GM08714 (cell line): ENCODE data around the gene DHPS.

ENCODE experiments used
- H3K4me3 ChIP-seq: fragments of 200-500 bp; sonication (Bioruptor generic); 2 replicates; pipeline ENCODE4 v1.5.1; 2014; ENCODE audit warnings: mild to moderate bottlenecking, low read length, inconsistent platforms
- ZNF274 ChIP-seq: IDR thresholded peaks from 2 replicates; pipeline ENCODE4 v1.6.1; 2012; ENCODE audit warnings: mild to moderate bottlenecking, low read depth, low read length

Gene DHPS

DNA sequence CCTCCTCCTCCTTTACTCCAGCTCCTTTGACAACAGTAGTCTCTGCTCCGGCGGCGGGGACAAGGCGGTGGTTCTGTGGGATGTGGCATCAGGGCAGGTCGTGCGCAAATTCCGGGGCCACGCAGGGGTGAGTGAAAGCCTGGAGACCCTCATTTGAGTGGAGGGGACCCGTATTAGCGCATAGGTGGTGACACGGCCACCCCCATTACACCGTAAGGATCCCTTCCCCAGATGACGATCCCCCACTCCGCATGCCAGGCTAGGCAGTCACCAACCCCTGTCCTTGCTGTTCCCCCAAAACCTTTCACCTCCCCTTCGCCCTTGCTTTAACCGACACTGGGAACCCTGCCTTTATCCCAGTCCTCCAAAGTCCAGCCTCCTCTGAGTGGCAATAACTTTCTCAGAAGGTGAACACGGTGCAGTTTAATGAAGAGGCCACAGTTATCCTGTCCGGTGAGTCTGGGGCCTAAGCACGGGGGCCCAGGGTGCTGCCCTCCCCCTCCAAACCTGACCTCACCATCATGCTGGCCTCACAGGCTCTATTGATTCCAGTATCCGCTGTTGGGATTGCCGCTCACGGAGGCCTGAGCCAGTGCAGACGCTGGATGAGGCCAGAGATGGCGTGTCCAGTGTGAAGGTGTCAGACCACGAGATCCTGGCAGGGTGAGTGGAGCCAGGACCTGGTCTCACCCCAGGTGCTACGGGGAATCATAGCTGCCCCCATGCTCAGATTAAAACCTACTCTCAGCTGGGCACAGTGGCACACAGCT is 11.3 kb downstream of the DHPS start:
- peak overlapping the region; percentile 81 for H3K4me3 ChIP-seq
- no peak for TF ChIP-seq ZNF274

DNA sequence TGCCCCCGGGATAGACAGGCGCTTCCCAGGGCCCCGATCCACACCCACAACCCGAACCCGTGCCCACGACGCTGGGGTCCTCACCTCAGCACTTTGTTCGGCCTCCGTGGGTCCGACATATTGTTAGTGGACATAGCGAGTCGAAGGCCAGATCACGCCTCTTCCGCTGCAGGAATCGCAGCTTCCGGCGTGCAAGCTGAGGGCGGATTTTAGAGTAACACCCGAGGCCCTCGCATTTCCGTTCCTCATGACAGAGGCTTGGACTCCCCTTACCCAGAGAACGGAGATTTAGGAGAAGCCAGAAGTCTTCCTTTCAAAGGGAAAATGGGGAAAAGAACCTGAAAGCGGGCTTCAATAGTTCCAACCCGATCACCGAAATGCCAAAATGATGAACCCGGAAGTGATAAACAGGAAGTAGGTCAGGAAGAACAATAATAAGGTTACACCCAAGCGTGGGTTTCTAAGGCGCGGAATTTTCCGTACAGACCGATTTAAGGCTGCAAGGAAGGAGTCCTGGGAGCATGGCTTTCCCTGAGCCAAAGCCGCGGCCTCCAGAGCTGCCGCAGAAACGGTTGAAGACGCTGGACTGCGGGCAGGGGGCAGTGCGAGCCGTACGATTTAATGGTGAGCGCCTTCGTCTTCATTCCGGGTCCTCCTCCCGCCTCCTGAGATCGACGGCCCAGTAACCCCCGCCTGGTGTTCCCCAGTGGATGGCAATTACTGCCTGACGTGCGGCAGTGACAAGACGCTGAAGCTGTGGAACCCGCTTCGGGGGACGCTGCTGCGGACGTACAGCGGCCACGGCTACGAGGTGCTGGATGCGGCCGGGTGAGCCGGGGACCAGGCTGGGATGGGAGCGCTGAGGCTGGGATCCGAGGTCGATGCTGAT is 12.2 kb downstream of the DHPS start:
- TF ChIP-seq ZNF274, result no peak
- peak overlapping the region; percentile 81 for H3K4me3 ChIP-seq

DNA sequence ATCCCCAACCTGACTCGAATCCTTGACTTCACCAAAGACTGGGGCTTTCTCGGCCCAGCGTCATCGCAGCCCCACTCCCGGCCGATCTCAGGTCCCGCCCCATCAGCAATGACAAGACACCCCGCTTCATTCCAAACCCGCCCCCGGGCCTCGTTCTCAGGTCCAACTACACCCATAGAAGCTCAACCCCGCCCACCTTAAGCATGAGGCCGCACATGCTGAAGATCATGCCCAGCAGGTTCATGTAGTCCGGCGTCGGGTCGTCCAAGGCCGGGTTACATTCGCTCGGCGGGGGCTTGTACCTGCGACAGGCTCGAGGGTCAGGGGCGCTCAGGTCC is 12.8 kb downstream of the DHPS start:
- no peak for TF ChIP-seq ZNF274
- H3K4me3 ChIP-seq, result peak overlapping the region; percentile 81

DNA sequence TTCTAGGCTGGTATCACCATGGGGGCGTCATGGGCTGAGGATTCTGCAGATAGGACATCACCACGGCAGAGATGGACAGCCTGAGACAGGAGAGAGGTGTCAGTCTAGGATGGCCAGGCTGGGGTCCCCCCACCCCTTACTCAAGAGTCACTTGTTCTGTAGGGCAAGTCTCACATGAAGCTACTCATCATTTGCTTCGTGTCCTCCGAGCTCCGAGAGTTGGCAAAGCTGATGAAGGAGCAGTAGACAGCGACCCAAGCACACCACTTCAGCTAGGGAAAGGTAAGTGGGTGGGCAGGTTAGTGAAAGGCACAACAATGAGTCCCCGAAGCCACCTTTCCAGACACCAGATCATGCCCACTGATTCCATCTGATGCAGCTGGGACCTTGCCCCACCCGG is 13.3 kb downstream of the DHPS start:
- no peak for TF ChIP-seq ZNF274
- peak overlapping the region; percentile 81 for H3K4me3 ChIP-seq

DNA sequence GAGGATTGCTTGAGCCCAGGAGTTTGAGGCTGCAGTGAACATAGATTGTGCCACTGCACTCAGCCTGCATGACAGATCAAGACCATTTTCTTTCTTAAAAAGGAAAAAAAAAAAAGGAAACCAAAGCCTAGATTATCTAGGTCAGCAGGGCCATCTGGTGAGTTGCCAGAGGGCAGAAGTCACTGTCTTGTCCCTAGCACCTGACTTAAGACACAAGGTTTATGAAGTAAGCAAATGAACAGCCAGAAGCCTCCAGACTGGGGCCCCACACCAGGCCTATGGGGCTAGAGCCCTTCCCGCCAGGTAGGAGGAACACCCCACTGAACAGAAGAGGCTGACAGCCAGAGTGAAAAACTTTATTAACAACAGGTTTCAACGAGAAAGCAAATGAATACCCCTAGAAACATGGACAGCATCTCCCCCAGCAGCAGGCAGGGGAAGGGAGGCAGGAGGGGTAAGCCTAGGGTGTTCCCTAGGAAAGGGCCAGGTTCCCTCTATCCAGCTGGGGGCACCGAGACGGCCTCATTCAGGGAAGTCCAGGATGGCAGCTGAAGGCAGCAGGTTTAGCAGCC is 13.9 kb downstream of the DHPS start:
- H3K4me3 ChIP-seq, result no peak overlapping the region; the same call in 1 of the 2 replicates
- TF ChIP-seq ZNF274, result no peak

DNA sequence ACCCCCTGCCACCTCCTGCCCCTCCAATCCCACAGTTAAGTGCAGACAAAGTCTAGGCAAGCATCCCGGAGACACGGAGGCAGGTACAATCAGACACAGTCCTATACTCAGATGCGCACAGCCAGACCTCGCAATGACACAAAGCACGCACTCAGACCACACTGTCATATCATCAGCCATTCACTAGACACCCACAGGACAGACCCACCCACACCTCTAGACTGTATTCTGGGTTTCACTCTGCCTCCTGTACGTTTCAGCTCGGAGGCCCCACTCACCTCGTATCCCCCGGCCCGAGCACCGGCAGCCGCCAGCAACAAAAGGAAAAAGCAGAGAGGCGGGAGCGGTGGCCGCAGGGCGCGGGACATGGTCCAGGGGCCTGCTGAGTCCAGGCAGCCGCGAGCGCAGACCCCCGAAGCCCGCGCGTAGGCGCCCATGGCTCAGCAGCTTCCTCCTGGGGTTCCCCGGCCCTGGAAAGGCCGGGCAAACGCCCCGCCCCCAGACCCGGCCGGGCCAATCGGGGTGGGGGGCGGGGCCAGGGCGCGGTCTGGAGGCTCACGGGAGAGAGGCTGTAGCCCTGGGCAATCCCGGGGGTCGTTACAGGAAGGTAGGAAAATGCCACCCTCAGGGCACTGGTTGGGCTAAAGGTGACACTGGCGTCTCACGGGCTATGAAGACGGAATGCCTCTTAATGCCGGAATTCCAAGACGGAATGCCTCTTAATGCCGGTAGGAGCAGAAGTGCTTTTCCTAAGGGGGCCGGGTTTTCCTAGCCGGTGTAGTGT is 15.2 kb downstream of the DHPS start, which contains the start of the genes MAN2B1 and WDR83:
Gene MAN2B1 (minus strand): TSS at position 478 of the 784 bp plus-strand sequence. CDS start 41 bp downstream, at position 437.
Gene WDR83 (plus strand): TSS at position 543 of the 784 bp plus-strand sequence. CDS start 2,984 bp downstream, outside the sequence.
- TF ChIP-seq ZNF274, result no peak
- H3K4me3 ChIP-seq, result peak within 1 kb of the TSS; percentile 82

DNA sequence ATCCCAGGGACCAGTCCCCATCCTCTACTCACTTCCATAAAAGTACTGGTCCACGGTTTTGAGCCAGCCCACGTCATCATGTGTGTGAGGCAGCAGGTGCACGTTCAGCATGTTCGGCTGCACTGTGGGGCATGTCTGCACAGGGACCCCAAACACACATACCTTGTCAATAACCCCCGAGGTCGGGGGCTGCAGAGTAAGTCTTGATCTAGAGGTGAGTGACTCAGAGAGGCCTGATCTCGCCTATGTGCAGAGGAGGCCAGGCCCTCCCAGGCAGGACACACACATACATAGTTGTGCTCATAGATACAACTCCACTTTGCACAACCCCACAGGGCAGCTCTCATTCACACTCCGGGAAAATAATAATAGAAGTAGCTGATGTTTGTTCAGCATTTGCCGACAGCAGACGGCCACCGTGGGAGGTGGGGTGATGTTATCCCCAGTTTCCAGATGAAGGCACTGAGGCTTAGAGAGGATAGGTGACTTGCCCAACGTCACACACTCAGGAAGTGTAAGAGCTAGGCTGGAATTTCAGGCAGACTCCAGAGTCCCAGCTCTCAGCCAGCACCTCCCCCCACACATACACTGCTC is 15.9 kb downstream of the DHPS start:
- peak overlapping the region; percentile 82 for H3K4me3 ChIP-seq
- no peak for TF ChIP-seq ZNF274

DNA sequence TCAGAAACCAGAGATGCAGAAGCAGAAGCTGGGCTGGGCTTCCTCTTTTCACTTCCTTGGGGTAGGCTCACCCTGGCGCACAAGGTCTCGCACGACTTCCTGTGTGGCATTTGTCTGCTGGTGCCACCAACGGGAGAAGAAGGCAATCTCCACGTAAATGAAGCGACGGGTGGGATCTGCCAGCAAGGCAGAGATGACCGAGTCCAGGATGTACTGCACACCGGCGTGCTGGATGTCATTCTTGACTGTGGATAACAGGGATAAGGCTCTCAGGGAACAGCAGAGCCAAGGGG is 16.5 kb downstream of the DHPS start:
- peak overlapping the region; percentile 82; the same call in 1 of the 2 replicates for H3K4me3 ChIP-seq
- TF ChIP-seq ZNF274, result no peak

DNA sequence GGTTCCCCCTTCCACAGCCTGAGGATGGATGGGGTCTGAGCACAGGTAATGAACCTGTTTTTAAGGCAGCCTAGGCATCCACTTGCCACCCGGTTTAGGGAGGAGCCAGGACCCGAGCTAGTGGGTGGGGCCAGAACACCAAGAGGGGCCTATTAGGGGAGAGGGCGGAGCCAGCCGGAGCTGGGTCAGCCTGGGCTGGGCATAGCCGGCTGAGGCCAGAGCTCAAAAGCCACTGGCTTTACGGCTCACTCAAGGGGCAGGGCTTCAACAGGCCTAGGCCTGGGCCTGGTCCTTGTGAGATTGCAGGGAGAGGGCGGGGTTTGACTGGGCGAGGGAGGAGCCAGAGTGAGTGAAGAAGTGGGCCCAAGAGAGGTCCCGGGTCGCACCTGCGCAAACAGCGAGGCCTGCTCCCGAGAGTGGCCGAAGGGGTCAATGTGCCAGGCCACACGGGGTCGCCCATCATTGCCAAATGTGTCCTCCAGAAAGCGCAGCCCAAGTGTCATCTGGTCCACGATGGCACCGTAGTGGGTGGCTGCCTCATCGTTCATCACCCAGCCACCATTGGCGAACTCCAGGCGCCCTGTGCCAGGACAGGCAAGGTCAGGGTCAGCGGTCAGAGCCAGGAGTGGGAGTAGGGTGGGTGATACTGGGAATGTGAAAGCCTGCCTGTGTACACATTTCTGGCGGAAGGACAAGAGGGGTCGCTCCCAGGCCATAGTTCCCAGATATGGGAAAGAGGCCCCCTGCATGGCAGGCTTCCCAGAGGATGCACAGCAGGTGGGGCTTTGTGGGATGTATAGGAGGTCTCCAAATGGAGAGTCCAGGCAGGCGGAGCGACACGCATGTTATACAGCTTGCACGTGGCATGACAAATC is 17.0 kb downstream of the DHPS start:
- TF ChIP-seq ZNF274, result no peak
- H3K4me3 ChIP-seq, result no peak overlapping the region; the same call in 1 of the 2 replicates

DNA sequence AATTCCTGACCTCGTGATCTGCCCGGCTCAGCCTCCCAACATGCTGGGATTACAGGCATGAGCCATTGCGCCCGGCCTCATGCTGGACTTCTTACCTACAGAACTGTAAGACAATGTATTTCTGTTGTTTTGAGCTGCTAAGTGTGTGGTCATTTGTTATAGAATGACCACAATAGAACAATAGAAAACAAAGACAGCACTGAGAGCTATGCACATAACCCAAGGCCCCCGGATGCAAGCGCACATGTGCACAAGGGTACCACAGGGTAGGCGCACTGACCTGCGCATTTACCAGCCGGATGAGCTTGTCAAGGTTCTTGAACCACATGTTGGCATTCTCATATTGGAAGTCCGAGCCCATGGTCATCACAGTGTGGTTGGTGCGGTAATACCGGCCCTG is 20.7 kb downstream of the DHPS start:
- TF ChIP-seq ZNF274, result no peak
- no peak overlapping the region for H3K4me3 ChIP-seq

DNA sequence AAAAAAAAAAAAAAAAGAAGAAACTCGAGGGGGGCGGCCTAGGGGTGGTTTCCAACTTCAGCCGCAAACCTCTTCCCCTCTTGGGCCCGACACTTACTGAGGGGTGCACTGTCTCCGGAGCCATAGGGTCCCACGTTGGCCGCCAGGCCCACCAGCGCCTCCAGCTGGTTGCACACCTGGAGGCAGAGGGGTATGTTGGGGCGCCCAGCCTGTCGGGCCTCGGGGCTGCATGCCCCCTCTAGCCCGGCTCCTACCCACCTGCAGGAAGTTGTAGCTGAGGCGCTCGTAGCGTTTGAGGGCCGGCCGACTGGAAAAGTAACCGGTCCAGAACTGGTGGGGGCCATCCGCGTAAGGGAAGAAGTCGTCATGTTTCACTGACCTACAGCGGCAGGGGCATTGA is 23.7 kb downstream of the DHPS start:
- TF ChIP-seq ZNF274, result no peak
- no peak overlapping the region for H3K4me3 ChIP-seq

DNA sequence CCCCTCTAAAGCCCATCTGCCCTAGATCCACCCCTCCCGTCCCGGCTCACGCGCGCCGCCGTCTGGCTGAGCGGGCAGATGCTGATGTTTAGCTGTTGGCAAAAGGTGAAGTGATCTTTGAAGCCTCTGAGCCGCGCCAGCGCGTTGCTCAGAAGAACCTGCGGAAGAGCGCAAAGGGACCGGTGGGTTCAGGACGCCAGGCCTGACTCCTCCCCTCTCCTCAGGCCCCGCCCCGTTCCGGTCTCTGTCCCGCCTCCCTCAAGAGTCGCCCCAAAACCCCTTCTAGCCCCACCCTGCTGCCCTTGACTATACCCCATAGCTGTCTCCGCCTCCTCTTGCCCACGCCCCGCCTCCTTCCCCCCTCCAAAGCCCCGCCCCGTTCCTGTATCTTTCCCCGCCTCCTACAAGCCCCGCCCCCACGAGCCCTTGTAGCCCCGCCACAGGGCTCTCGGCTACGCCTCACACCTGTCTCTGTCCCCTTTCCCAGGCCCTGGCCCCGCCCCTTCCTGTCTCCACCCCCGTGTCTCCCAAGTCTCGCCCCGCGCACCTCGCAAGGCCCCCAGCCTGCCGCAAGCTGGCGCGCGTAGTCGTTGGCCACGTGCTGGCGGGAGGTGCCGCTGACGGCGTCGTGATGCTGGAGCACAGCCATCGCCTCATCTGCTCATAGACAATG is 24.6 kb downstream of the DHPS start:
- no peak overlapping the region for H3K4me3 ChIP-seq

More for the DNA sequence above, 24.6 kb downstream of the DHPS start:
- no peak for TF ChIP-seq ZNF274
